Pancreas (tissue), 10 donors: Measurements from ENCODE around the gene METTL24. TPM values are rescaled to one million over a fixed set of nuclear protein-coding genes. Genes with fewer than 3 reads are reported as not detected.
A peak's percentile ranks its signal among the peaks of the same experiment; 100 is the strongest.

Experiments used
- ATAC-seq, 4 donors: fragments of 200-7000 bp; cut with Tn5 transposase; one replicate each; pipeline versions ENCODE4 v1.8.0 to v1.9.1; 2020; ENCODE audit warnings: mild to moderate bottlenecking in 4 of 4, moderate library complexity in 4 of 4
- DNase-seq, 6 donors: peaks; one replicate each; pipeline ENCODE4 v3.0.0-alpha.2; 2020
- FAIRE-seq: peaks from 2 replicates; lab custom pipeline; 2012; peaks lifted over from hg19 to GRCh38; lab: Jason Lieb, UNC
- H3K27ac ChIP-seq, 4 donors: fragments of 200-600 bp; sonication (generic); 1 replicate in 3 of 4; 2 replicates in 1 of 4; pipeline versions ENCODE4 v1.5.0 to v1.8.0; 2020
- H3K27me3 ChIP-seq, 4 donors: fragments of 200-600 bp; one replicate each; pipeline ENCODE4 v1.8.0; 2021
- H3K36me3 ChIP-seq, 3 donors: fragments of 200-600 bp; sonication (generic) in 1 of 3; one replicate each; pipeline versions ENCODE4 v1.5.0 to v1.8.0; 2020 to 2021
- H3K4me1 ChIP-seq, 3 donors: fragments of 200-600 bp; one replicate each; pipeline ENCODE4 v1.8.0; 2021
- H3K4me3 ChIP-seq, 4 donors: fragments of 200-600 bp; sonication (generic) in 2 of 4; one replicate each; pipeline versions ENCODE4 v1.5.0 to v1.8.0; 2020 to 2021
- H3K9me3 ChIP-seq, 4 donors: fragments of 200-600 bp; one replicate each; pipeline ENCODE4 v1.8.0; 2021
- CTCF ChIP-seq, 4 donors: fragments of 200-600 bp; sonication (generic) in 3 of 4; IDR thresholded peaks; one replicate each; pipeline versions ENCODE4 v1.5.0 to v1.8.0; 2021; ENCODE audit warnings: antibody characterized with exemption in 4 of 4
- WGBS, 2 donors: extraction: QIAGEN DNeasy Blood & Tissue Kit; methylation state at CpG; one replicate each; pipeline ENCODE4 v1.1.7; 2013; 5-methylcytosine and 5-hydroxymethylcytosine counted together
- intact Hi-C, 3 donors: fragments of 100-400 bp; cut with DNase I; formaldehyde crosslinking; loops; one replicate each; pipeline versions ENCODE4 v1.11.1 to v1.14.2; 2022
- polyA plus RNA-seq, 2 donors: library from polyadenylated mRNA; stranded (reverse); fragments of 200-250 nt; gene quantifications; one replicate each; pipeline ENCODE4 v1.2.3, GENCODE V29; 2013
- total RNA-seq, 6 donors: library from RNA; stranded (reverse); fragmentation: NEBNext Ultra II Directional in 4 of 6; extraction: Animal tissue kit (Norgen Biotek cat#: 25700) in 4 of 6; gene quantifications; one replicate each; pipeline versions ENCODE4 v1.2.1 to v1.2.4, GENCODE V29; 2021 to 2023
- donor health status: healthy with polysubstance abuse.
- donor health status: DM: no; HTN: no; CAD: no; lungs with moderate emphysema.
- donor health status: DM: no; HTN: no; CAD: no.
- donor health status: control.
- donor health status: control.
- donor health status: Bipolar disorder and iron deficiency.
- donor health status: DM: yes; HTN: yes; CAD: no.
- donor health status: DM: no; HTN: no; CAD: no.
- donor health status: DM: no; HTN: no; CAD: no.
- donor health status: DM: yes; HTN: yes; CAD: no.

METTL24 gene
- total RNA-seq (1 to 10 TPM; 1.0 to 4.4 (median 1.6) TPM), polyA plus RNA-seq (under 1 TPM; 0.34 to 0.80 TPM)

- peaks cover 0 to 4% (median 0%) of the 10 kb centered on the region in 3 donors for H3K4me1 ChIP-seq
- 2 to 3% methylated on average over 62 to 107 of the region's 107 CpGs for WGBS, 2 donors
- DNase-seq (peak; percentile 43 to 83 (median 53)), ATAC-seq (peak; percentile 79 to 91 (median 82)), FAIRE-seq (no peak)
- intact Hi-C loops, result no loop called here
- H3K27me3 ChIP-seq, result no peaks in the 10 kb centered on the region
- H3K4me3 ChIP-seq, result peak within 1 kb of the TSS; percentile 44 to 65 (median 52)
- no peaks in the 10 kb centered on the region for H3K36me3 ChIP-seq
- H3K27ac ChIP-seq, result peak within 1 kb of the TSS; percentile 57 to 85 (median 77)
- no peak for TF ChIP-seq CTCF (IDR thresholded peaks at IDR 0.05)
- no peaks in the 10 kb centered on the region for H3K9me3 ChIP-seq
Measured at GRCh38 chr6:110357664-110358552, at the start of gene METTL24. Gene METTL24, minus strand, starts transcription at chr6:110358349. Its CDS starts 77 bp downstream, at chr6:110358272.

DNA sequence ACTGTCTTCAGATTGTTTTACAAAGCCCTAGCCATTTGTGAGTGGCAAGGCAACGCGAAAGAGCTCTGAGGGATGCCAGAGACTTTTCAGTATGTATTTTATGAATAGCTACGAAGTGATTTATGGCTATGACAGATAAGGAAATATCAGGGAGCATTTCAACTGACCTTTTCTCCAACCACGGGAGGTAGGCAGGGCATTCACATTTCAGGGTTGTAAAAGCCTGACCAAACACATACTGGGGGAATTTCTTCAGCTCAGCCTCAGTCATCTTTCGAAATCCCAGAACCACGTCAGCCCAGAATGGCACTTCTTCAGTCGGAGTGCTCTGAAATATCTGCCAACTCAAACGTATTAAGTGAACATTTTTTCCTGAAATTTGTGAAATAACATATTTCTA lies 46.5 kb upstream of the METTL24 start:
- Histone ChIP-seq H3K36me3 (no peaks in the 10 kb centered on the region), H3K4me3 (no peak overlapping the region), H3K27ac (no peak overlapping the region), H3K4me1 (no peaks in the 10 kb centered on the region), H3K27me3 (no peaks in the 10 kb centered on the region), H3K9me3 (no peaks in the 10 kb centered on the region)
- WGBS, 2 donors, result 45 to 58% methylated on average over 8 of the region's 8 CpGs
- FAIRE-seq (no peak), ATAC-seq (peak; percentile 33 to 75 (median 54)), DNase-seq (no peak)
- intact Hi-C loops, result no loop called here
- TF ChIP-seq CTCF (IDR thresholded peaks at IDR 0.05), result no peak

DNA sequence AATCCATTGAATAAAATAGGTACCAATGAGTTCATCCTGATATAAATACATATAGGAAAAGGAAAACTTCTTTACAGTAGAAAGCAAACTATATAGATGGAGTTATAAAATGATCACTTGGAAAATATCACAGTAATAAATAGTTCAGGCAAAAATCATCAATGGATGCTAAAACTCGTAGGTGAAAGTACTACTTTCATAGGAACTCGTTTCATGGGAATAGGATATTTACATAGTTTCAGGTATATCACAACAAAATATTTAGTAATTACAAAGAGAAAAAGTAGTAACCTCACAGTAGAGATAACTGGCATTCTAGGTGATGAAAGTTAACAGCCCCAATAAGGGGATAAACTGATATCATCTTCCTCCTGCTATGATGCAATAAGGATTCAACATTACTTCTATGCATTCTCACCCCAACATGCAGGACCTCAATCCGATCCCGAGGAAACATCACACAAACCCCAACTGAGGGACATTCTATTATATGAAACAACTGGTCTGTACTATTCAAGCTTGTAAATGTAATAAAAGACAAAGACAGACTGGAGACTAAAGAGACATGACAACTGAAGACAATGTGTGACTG lies 43.5 kb upstream of the METTL24 start:
- Histone ChIP-seq H3K4me3 (no peak overlapping the region), H3K9me3 (no peaks in the 10 kb centered on the region), H3K27ac (no peak overlapping the region), H3K36me3 (no peaks in the 10 kb centered on the region), H3K27me3 (no peaks in the 10 kb centered on the region), H3K4me1 (no peaks in the 10 kb centered on the region)
- TF ChIP-seq CTCF (IDR thresholded peaks at IDR 0.05), result no peak
- DNase-seq (no peak), ATAC-seq (no peak), FAIRE-seq (no peak)
- intact Hi-C loops, result no loop called here
- WGBS, 2 donors, result 78 to 86% methylated on average over 4 of the region's 4 CpGs

GRCh38 chr6:110400208-110400607 lies 42.1 kb upstream of the METTL24 start:
- no peak overlapping the region for H3K27ac ChIP-seq
- no peaks in the 10 kb centered on the region for H3K4me1 ChIP-seq
- intact Hi-C loops, result no loop called here
- ATAC-seq (peak in 1 of 4 donors; percentile 9), FAIRE-seq (no peak), DNase-seq (no peak)
- H3K4me3 ChIP-seq, result peak overlapping the region in 2 of 4 donors; percentile 6 to 49
- no peaks in the 10 kb centered on the region for H3K9me3 ChIP-seq
- H3K36me3 ChIP-seq, result no peaks in the 10 kb centered on the region
- no peak for TF ChIP-seq CTCF (IDR thresholded peaks at IDR 0.05)
- WGBS, 2 donors, result 68 to 83% methylated on average over 17 to 18 of the region's 18 CpGs
- H3K27me3 ChIP-seq, result no peaks in the 10 kb centered on the region
